ENCODE data around the gene BRINP1.
"Not testable (repeated sequence)": the region's sequence is repeated elsewhere in the genome, so short reads cannot be mapped to it uniquely, and the experiment has no call there.

The BRINP1 gene

DNA sequence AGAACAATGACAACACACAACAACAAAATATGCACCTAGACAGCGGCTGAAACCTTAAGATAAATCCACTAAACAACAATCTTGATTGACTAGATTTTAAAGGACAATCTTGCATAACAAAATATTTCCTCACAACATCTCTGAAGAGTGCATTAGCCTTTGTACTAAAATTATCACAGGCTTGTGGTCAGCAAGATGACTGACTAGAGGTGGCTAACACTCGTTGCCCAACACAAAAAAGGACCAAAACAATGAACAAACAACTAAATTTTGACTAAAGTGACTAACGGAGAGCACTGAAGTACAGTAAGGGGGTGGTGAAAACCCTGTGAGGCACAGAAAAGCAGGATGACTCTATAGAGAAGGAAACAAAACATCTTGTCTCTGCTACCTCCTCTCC, 183.9 kb downstream of the BRINP1 start:
- DNase-seq (ENCODE audit: low read depth), result no peak

DNA sequence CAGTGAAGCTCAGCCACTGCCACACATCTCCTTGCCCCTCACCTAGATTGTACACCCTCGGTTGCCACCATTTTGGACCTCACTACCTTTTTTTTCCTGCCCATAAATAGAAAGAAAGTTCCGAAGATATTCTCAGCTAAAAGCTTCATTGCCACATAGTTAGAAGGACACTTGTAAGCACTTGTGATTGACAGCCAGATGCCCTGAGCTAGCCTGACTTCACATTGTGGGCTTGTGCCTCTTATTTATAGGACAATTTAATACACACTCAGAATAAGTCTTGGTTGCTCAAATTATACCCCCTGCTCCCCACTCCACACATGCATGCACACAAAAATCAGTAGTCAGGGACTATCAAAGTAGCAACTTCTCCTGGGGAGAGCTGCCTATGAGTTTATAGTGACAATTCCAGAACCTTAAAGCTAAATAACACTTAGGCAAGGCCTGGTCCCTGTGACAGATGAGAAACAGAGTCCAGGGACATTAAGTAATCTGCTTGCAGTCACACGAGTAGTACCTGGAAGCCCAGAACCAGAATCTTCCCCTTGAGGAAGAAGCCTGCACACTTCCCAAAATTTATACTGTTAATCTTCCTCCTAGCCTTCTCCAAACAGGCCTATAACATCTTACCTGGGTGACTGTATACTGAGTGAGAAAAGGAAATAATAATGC, 184.8 kb downstream of the BRINP1 start:
- DNase-seq (ENCODE audit: low read depth), result no peak

DNA sequence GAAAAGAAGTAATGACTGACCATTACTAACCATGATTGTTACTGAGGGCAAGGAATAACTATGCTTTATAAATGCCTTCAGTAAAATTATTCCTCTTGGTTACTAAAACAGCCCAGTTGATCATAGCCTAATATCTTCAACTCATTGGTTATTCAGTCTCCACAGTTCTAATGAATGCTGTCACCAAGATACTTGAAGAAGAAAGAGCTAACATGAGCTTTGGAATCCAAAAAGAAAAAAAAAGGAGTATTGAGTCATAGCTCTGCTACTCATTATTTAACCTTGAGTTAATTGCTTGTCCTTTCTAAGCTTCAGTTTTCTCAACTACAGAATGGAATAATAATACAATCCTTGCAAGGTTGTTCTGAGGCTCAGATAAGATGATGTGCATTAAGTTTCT, 187.7 kb downstream of the BRINP1 start:
- no peak for DNase-seq (ENCODE audit: low read depth)

DNA sequence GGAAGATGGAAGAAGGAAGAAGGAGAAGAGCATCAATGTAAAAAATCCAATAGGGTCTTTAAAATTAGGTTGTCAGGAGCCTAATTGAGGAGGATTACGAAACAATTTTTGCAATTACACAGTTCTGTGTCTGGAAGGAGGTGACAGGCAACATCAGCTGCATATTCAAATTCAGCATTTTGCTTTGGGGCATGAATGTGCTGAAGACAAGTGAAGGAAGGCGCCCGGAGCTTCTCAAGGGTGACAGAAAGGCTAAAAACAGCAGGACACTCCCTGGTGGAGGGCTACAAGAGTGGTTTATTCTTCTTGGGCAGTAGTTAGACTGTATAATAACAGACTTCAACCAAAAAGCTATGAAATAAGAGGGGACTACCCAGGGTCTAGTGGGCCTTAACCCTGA, 188.3 kb downstream of the BRINP1 start:
- DNase-seq (ENCODE audit: low read depth), result no peak

DNA sequence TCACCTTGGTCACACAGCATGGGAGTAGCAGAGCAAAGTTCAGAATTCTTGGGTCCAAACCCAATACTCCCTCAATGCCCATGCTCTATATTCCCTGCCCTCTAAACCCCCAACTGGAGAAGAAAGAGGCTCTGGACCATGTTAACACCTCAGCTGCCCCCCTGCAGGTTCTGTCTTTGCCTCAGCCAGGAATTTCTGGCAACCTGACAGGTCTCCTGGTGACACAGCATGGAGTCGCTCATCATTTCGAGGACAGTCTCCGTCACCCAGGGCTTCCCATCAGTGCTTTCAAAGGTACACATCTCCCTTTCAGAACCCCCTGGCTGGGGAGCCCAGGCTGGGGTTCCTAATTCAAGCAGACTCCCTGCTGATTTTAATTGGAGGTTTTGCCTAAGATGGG, 189.5 kb downstream of the BRINP1 start:
- DNase-seq (ENCODE audit: low read depth), result no peak

DNA sequence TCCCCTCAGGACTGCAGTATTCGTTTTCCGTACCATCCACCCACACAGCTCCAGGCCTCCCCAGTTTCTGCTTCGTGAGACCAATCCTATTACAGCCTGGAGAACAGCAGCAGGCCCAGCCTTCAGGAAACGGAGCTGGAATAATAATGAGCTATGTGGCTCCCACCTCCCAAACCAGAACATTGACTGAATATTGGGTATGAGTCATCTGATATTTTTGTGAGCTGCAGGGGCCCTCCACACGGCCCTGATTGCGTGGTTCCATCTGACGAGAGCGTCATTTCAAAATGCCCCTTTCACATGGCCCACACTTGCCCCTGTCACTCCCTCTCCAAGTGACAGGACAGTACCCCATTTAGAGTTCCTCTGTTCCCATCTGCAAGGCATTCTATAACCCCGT, 192.0 kb downstream of the BRINP1 start:
- no peak for DNase-seq (ENCODE audit: low read depth)

DNA sequence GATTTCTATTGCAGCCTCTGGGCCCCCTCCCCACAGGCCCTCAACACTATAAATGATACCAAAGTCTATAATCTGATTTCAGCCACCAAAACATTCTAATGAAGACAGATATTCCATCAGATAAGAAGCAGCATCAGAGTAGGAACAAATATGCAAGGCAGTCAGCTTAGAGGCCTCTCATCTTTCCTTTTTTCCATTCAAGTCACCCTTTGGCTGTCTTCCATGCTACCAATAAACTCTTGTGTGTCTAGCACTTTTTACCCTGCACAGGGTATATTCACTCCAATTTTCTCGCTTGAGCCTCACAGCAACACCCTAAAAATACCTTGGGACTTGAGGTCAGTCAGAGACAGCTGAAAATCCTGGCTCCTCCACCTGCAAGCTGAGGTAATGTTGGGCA, 193.7 kb downstream of the BRINP1 start:
- DNase-seq (ENCODE audit: low read depth), result no peak

DNA sequence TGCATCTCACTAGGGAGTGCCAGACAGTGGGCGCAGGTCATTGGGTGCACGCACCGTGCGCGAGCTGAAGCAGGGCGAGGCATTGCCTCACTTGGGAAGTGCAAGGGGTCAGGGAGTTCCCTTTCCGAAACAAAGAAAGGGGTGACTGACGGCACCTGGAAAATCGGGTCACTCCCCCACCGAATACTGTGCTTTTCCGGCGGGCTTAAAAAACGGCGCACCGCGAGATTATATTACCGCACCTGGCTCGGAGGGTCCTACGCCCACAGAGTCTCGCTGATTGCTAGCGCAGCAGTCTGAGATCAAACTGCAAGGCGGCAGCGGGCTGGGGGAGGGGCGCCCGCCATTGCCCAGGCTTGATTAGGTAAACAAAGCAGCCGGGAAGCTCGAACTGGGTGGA, 200.0 kb downstream of the BRINP1 start:
- not testable (repeated sequence) for DNase-seq (ENCODE audit: low read depth)

DNA sequence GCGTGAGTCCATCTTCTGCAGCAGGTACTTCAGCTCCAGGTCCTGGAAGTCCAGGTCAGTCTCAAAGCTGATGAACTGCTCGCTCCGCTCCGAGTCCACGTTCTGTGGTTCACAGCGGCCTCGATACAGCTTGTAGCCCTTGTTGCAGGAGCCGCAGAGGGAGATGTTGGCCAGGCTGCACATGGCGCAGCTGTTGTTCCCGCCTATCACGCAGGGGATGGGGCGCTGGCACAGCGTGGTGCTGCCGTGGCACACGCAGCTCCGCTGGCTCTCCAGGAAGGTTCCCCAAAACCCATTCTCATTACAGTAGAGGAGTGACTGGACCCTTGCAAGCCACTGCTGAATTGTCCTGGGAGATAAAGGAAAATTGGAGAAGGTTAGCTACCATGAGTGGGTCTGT, 201.4 kb downstream of the BRINP1 start:
- no peak for DNase-seq (ENCODE audit: low read depth)

DNA sequence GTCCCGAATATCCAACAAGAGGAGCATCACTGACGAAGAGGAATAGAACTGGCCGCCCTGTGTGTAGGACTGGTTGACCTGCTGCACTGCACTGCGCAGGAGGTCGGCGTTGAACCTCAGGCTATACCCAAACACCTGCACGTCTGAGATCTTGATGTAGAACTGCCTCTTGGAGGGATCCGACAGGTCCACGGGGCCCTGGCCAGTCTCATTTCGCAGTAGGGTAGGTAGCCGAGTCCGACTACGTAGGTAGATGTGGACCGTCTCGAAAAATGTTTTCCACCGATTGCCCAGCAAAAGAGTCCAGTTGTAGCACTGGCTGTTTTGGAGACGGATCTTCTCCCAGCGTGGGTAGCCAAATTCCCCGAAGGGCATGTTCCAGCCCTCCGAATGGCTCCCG, 202.0 kb downstream of the BRINP1 start:
- DNase-seq (ENCODE audit: low read depth), result no peak

DNA sequence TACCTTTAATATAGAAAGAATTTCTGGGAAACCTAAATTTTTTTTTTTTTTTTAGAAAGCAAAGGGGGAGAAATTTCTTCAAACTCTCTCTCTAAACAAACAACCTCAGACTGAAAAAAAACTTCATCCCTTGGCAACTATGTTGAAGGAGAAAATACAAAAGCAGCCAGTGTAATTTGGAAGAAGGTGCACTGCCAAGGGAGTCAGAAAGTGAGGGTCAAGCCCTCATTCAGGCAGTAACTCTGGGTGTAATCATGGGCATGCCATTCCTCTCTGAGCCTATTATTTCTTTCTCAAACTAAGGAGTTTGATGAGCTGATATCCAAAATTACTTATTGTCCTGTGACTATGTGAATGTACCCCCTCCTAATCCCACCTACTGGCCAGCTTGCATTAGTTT, 203.1 kb downstream of the BRINP1 start:
- no peak for DNase-seq (ENCODE audit: low read depth)

DNA sequence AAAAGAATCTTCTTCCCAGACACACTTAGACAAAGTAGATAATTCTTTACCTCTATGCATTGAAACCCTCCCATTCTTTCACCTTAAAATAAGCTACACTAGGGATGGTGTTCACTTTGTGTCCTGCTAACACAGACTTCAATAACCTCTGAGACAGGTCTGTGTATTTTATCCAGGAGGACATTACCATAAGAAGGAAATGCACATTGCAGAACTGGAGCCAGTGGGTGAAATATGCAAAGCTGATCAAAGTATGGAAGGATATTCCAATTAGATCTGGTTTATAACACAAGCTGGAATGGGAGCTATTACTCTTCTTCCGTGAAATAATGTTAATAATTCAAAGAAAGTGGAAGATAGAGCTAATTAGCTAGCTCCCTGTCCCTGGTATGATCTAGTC, 204.1 kb downstream of the BRINP1 start:
- DNase-seq (ENCODE audit: low read depth), result no peak

DNA sequence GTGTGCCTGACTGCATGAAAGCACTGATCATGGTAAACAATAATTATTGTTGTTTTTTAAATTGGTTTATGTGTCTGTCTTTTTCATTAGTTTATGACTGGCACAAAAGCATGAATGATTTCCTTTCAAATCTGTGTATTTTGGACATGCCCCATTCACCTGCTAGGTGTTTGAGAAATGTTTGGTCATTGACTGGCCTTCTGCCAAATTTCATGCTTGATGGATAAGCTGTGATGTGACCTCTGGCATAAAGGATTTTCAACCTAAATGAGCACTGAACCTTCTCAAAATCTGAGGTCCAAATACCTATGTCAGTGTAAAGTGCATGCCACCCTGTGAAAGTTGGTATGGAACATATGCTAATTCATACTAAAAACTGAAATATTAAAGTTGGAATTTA, 204.5 kb downstream of the BRINP1 start:
- no peak for DNase-seq (ENCODE audit: low read depth)

DNA sequence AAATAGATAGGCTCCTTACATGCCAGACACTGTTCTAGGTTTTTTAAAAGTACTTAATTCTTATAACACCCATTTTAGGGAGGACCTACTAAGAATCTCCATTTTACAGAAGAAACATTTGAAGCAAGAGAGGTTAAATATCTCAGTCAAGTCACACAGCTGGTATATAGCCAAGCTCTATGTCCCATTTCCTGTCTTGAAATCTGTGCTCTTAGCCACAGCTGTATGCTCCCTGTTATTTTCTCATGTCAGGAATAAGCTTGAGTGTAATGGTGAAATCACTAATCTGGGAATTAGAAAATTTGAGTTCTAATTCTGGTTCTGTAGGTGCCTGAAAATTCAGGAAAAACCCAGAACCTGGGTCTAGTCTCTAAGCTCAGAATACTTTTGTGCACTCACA, 208.7 kb downstream of the BRINP1 start:
- no peak for DNase-seq (ENCODE audit: low read depth)

DNA sequence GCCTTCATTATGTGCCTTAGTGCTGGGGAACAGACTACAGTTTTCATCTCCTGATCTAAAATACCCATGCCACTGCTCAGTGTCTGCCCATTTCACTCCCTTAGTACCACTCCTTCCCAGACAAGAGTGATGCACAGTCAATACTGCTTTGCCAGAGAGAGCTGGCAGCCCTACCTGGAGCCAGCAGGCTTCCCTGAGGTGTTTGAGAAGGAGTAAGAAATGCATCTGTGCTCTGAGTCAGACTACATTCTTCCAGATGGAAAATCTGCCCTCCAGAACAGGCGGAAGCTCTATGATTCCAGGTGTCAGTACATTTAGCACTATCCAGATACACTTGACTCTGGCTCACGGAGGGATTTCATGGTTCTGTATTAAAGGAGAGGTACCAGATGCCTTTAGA, 209.8 kb downstream of the BRINP1 start:
- no peak for DNase-seq (ENCODE audit: low read depth)

DNA sequence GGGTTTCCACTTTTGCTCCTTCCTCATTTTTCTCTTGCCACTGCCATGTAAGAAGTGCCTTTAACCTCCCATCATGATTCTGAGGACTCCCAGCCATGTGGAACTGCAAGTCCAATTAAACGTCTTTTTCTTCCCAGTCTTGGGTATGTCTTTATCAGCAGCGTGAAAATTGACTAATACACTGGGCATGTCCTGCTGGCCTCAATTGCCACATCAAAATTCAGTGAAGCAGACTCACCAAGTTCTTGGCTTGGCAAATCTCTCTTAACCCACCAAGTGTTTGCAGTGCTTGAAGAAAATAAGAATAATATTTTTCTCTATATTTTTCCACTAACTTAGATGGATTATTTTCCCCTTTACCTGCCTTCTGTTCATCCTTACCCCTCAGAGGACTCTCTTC, 212.0 kb downstream of the BRINP1 start:
- no peak for DNase-seq (ENCODE audit: low read depth)

DNA sequence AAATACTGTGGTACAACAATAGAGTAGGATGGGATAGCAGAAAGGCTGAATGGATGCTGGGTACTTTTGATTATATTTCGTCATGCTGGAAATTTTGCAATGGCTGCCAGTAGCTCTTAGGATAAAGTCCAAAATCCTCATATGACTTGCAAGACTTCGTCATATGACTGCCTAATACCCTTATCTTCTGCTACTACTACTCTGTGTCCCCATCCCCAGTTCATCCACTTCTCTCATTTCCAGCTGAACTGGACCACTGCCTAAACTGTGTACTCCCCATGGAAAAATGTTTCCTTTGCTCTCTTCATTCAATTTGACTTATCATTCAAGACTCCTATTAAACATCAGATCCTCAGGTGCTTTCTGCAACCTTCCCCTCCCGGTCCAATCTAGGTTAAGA, 212.9 kb downstream of the BRINP1 start:
- no peak for DNase-seq (ENCODE audit: low read depth)

DNA sequence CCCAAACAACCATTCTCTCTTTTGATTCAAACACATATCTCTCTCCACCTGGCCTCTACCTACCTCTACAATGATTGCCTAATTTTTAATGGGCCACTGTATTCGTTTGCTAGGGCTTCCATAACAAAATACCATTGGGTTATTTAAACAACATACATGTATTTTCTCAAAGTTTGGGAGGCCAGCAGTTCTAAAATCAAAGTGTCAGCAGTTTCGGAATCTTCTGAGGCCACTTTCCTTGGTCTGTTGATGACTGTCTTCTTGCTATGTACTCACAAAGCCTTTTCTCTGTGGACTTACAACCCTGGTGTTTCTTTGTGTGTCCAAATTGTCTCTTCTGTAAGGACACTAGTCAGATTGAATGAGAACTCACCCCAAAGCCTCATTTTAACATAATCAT, 214.7 kb downstream of the BRINP1 start:
- DNase-seq (ENCODE audit: low read depth), result no peak

DNA sequence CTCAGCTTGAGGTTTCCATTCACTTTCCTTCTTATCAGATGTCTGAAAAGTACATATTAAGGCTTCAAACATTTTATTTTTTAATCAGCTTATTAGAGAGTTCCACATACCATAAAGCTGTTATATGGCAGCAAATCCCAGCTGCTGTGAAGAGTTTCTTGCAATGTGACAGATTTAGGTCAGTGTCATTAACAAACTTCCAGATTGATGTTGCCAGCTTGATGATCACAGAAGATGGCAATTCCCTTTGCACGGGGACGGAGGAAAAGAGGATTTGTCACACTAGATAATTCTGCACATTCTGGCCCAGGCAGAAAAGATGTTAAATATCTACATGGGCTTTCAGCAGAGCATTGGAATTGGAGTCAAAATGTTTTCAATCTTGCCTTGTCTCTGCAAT, 215.8 kb downstream of the BRINP1 start:
- DNase-seq (ENCODE audit: low read depth), result no peak

DNA sequence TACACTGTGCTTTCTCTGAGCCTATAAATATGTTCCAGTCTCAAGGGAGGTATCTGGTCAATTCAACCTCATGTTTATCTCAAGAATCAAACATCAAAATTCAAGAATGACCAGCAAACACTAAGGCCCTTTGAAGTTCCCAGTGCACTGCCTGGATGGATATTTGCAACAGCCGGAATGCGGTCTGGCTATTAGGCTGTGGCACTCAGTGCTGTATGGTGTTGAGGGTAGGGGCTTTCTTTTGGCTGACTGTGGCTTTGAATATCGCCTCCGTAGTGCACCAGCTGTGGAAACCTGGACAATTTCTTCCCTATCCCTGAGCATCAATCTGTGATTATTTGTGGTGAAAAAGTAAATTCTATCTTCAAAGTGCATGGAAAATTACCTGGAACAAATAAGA, 220.4 kb downstream of the BRINP1 start:
- no peak for DNase-seq (ENCODE audit: low read depth)

DNA sequence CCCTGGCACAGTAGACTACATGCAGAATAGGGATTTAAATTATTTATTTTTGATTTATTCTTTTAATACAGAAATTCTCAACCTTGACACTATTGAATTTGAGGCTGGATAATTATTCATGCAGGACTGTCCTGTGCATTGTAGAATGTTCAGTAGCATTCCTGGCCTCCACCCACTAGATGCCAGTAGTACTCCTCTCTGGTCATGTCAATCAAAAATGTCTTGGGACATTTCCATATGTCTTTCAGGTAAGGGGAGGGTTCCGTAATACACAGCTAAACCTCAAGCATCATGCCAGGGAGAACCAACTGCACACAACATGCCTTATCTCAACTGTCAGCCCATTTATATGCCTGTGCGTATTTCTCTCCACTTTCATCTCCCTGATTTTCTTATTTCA, 231.8 kb downstream of the BRINP1 start:
- no peak for DNase-seq (ENCODE audit: low read depth)

DNA sequence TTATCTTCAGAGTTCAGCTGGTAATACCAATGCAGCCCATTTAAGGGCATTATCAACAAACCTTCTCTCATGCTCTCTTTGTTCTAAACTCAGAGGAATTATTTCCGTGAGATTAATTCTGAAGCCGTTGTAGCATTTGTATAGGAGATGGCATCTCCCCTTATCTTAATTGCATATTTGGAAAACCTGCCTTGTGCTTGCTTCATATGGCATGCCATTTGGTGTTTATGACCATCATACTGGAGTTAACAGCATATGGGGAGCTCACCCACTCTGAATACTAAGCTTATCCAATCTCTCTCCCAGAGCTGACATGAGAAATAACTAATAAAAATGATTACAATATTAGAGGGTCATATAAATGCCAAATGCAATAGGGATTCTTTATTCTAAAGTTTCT, 243.2 kb downstream of the BRINP1 start:
- DNase-seq (ENCODE audit: low read depth), result no peak

DNA sequence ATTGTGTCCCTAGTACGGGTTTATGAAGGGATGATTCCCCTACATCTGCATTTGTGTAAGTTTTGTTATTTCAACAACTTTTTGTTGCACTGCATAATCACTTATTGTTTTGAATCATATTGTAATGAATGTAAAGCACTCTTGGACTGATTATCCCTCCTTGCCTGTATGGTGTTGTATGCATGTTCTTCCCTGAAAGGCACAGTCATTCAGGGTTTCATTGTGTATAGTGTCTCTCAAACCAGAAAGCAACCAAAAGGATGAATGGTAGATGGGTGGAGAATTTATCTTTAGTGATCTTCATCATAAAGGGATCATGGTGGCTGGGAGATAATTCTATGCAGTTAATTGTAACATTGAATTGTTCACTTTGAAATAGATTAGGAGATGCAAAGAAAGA, 247.3 kb downstream of the BRINP1 start:
- DNase-seq (ENCODE audit: low read depth), result no peak

DNA sequence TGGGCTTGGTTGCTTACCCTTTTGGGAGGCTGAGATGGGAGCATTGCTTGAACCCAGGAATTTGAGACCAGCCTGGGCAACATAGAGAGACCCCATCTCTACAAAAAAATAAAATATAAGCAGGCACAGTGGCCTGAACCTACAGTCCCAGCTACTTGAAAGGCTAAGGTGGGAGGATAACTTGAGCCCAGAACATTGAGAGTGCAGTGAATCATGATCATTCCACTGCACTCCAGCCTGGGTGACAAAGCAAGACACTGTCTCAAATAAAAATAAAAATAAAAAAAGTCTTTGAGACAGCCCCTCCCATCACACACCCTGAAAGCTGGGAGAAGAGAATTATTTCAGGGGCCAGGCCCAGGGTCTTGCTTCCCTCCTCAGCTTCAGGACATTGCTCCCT, 251.8 kb downstream of the BRINP1 start:
- no peak for DNase-seq (ENCODE audit: low read depth)
